Measurements from ENCODE around the gene CFAP299.
"Not testable (repeated sequence)": the region's sequence is repeated elsewhere in the genome, so short reads cannot be mapped to it uniquely, and the experiment has no call there.

The CFAP299 gene

DNA sequence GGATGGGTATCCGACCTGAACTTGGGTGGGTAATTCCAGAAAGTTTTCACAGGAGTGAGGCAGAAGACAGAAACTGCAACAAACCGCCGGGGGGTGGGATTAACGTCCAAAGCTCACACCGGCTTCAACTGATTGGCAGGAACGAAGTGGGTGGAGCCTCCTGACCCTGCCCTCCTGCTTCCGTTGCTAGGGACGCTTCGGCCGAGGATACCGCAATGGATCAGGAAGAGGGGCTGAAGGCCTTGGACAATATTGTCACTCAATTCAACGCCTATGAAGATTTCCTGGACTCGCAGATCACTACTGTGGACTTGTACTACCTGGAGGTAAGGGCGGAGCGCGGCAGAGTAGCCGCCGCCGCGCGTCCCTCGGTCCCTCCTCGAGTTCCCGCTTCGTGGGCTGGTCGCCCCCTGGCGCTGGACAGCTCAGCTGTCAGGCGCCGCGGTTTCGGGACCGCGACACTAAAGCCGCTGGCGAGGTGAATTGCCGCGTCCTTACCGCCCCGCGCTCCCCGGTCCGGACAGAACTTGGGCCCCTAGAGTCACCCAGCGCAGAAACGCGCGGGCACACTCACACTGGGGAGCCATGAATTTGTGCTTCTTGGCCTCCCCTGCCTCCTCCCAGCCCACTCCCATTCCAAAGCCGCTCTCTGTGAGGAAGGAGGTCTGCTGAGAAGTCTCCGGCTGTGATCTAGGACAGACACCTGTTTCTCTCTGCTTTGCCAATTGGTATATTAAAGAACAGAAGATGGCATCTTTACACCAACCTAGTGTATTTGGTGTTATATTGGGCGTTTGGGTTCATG lies at the start of gene CFAP299:
Gene CFAP299, plus strand, starts transcription at position 177 of the 805 bp plus-strand sequence.
- peak; percentile 64 for DNase-seq

DNA sequence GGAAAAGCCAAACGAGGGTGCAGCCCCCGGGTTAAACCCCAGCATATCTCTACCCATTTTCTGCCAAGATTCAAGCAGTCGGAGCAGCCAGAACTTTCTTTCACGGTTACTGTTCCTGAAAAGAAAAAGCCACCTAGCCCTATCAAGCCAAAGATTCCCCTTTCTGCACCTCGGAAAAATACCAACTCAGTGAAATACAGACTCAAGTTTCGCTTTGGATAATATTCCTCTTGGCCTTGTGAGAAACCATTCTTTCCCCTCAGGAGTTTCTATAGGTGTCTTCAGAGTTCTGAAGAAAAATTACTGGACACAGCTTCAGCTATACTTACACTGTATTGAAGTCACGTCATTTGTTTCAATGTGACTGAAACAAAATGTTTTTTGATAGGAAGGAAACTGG lies 49.1 kb upstream of the CFAP299 start:
- DNase-seq: no peak

DNA sequence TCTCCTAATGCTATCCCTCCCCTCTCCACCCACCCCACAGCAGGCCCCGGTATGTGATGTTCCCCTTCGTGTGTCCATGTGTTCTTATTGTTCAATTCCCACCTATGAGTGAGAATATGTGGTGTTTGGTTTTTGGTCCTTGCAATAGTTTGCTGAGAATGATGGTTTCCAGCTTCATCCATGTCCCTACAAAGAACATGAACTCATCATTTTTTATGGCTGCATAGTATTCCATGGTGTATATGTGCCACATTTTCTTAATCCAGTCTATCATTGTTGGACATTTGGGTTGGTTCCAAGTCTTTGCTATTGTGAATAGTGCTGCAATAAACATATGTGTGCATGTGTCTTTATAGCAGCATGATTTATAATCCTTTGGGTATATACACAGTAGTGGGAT lies 44.9 kb upstream of the CFAP299 start:
- DNase-seq: not testable (repeated sequence)

DNA sequence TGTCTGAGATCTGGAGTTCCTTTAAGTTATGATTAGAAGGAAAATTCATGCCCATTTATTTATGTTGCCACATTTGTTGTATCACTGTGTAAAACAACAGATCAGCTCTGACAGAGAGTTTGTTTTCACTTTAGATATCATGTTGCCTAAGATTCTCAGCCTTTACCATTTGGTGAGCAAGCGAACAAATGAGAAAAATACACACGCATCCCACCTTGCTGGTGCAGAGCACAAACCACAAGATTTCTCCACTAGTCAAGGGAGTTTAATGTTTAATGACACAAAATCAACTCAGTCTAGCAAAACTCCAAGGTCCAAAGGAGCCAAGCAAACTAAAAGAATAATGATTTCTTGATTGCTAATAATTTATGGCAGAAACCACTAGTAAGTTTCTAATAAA lies 41.3 kb upstream of the CFAP299 start:
- DNase-seq: no peak

DNA sequence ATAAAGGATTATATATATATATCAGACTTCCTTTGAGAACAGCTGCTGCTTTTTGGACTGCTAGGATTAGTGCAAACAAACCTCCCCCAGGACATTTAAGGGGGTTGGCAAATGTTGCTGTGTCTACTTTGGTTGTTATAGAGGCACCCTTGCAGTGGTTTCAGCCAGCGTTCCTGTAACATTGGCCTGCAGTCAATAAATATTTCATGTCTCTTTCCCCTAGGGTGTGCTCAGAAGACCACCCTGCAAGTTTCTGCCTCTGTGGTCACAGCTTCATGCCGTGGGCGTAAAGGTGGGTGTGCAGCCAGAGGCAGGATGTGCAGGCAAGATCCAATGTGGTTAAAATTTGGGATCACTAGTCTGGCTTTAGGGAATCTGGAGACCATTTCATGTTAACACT lies 40.2 kb upstream of the CFAP299 start:
- no peak for DNase-seq

DNA sequence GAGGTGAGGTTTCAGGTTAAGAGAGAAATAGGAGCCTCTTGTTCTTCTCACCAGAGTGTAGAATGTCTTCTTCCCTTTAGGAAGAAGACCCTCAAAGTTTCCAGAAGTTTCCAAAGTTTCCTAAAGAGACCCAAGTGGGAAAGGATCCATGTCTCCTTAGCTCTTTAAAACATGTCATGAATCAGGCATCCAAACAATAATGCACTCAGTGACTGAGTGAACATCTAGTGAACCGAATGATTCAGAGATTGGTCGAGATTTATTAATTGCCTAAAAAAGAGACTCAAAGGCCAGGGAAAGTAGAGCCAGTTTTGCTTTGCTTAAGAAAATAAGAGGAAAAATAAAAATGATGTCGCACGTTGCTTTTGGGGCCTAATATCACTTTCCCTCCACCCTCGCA lies 39.7 kb upstream of the CFAP299 start:
- DNase-seq: no peak

DNA sequence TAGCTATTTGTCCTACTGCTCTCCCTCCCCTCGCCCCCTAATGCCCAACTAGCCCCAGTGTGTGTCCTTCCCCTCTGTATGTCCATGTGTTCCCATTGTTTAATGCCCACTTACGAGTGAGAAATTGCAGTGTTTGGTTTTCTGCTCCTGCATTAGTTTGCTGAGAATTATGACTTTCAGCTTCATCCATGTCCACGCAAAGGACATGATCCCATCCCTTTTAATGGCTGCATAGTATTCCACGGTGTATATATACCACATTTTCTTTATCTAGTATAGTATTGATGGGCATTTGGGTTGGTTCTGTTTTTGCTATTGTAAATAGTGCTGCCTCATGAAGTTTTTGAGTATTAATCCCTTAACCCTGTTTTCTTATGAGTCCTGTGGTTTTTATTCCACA lies 33.6 kb upstream of the CFAP299 start:
- no peak for DNase-seq

DNA sequence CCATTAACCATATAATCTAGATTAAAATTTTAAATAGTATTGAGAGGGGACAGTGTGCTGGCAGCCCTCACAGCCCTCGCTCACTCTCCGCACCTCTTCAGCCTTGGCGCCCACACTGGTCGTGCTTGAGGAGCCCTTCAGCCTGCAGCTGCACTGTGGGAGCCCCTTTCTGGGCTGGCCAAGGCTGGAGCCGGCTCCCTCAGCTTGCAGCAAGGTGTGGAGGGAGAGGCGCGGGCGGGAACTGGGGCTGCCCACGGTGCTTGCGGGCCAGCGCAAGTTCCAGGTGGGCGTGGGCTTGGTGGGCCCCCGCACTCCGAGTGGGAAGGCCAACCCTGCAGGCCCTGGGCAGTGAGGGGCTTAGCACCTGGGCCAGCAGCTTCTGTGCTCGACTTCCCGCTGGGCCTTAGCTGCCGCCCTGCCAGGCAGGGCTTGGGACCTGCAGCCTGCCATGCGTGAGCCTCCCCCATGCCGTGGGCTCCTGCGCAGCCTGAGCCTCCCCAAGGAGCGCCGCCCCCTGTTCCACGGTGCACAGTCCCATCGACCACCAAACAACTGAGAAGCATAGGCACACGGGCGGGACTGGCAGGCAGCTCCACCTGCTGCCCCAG lies 32.8 kb upstream of the CFAP299 start:
- no peak for DNase-seq

DNA sequence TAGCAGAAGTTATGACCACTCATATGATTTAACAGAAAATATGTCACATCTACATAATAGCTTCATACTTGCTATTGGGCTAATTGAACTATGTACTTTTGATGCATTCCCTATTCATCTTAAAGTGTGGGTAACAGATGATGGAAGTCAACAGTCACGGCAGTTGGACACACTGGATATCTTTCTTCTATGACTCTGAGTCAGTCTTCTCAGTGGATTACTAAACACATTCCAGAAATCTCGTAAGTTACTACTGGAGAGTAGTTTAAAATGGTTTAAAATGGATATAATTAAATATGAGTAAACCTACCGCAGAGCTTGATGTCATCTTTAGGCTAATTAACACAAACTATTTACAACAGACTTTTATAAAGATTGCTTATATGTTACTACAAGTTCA lies 30.1 kb upstream of the CFAP299 start:
- no peak for DNase-seq

DNA sequence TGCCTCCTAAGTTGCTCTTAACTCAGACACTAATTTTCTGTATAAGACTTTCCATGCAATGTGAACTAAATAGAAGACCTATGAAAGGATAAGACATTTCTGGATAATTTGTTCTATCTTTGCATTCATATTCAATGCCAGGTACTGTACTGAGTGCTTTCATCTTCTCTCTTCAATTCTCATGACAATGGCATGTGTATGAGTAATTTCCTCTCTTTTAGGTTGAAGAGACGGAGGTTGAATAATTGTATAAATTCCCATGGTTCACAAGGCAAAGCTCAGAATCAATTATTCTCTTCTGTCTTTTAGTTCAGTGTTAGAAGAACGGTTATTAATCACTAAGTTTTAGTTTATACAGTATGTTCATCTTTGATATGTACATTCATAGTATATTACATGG lies 29.3 kb upstream of the CFAP299 start:
- DNase-seq: no peak

DNA sequence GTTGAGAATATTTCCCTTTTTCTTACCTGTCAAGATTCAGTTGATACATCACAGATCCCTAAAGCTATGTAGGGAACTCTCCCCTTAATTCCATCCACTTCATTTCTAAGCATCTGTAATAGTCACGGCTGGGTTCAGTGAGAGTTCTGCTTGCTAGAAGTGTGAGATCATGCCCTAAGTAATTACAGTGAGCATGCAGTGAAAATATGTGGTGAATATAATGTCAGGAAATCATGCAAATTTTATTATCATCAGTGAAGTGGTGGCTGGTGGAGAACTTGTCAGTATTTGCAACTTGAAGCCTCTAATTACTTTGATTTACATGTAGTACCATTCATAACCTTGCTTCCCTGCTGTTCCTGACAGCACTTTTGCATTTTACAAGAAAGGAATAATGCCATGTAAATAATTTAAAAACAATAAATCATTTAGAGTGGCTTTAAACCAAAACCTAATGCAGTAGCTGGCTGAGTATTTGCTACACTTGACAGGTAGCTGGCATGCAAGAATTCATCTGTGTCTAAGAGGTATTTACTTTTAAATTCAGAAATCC lies 28.3 kb upstream of the CFAP299 start:
- no peak for DNase-seq

DNA sequence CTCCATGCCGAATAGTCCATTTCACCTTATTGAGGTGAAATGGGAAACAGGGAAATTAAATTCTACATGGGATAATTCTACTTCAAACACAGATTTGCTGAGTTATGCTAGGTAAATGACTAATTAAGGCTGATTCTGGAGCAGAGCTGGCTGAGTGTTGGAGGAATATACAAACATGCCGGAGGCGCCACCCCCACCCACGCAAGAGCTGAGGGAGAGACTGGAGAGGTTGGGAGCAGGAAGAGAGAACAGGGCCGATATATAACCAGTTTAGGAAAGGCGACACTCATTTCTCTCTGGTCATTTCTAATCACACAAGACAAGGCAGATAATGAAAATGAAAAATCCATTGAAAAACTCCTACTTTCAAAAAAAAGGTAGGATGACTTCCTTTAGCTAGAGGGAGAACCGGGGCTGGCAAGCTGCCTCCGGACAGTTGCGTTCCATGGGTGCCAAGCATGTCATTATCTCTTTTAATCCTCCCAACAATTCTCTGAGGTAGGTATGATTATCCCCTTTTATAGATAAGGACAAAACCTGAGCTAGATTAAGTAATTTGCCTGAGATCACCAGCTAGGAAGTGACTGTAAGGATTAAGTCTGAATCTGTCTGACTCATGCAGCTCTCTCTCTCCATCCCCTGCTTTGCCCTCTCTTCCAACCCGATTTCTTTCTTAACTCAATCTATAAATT lies 27.6 kb upstream of the CFAP299 start:
- no peak for DNase-seq

DNA sequence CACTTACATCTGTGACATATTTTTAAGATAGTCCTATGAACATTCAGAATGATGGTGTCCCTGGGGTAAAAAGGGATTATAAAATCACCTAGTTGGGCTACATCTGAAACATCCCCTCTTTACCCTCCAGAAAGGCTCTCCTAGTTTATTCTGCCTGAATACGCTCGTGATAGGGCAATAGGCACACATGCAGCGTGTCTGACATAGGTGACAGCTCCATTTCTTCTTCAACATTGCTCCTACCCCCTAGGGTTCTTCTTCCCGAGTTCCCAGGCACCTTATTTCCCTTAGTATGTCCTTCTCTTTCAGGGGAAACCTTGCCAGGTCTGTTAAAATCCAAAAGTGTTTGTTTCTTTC lies 27.1 kb upstream of the CFAP299 start:
- no peak for DNase-seq

DNA sequence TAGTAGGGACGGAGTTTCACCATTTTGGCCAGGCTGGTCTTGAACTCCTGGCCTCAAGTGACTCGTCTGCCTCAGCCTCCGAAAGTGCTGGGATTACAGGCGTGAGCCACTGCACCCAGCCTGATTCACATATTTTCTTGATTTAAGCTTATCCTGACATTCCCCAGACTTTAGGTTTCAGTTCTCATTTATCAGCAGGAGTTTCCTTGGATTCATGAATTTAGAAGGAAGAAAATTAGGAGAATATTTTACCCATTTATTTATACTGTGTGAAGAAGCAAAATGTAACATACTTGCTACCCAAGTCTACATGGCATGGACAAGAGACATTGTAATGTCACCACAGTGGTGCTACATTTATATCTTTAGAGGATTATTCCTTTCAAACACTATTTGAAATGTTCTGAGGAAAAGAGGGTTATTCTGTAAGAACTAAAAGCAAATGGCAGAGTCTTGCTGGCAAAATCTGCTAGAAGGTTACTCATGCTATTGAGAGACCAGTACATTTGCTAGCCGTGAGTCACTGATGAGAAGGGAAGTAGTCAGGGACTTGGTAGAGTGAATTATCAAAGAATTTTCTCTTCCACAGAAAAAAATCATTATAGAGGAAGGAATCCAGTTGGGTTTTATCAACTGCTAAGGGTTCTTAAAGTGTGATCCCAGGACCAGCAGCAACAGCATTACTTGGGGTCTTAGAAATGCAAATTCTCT lies 26.1 kb upstream of the CFAP299 start:
- DNase-seq: no peak

DNA sequence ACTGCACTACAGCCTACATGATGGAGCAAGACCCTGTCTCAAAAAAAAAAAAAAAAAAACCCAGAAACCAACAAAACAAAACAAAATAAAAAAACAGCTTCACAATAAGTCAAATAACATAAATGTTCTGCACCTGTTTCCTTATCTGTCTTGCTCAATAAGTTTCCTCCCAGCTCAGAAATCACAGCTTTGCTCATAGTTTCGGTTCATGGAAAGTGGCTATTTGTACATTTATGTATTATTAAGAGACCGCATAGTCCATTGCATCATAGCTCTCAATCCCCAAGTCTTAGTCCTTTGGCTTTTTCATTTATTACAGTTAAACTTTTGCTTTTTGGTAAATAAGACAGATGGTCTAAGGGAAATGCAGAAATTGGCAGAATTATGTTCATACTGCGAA lies 24.4 kb upstream of the CFAP299 start:
- no peak for DNase-seq

DNA sequence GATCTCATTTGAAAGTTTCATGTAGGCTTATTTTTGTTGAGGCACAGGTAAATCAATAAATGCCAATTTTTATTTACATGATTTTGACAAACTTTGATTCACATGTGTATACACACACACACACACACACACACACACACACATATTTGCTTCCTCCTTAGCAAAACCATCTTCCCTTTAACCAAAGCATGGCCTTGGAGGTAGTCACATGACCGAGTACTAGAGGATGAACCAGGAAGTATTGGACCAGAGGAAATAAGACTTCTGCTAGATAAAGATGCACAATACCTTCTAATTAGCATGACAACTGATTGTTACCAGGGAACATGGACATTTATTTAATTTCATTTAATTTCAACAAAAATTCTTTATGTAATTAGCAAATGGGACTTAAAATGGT lies 23.4 kb upstream of the CFAP299 start:
- no peak for DNase-seq

DNA sequence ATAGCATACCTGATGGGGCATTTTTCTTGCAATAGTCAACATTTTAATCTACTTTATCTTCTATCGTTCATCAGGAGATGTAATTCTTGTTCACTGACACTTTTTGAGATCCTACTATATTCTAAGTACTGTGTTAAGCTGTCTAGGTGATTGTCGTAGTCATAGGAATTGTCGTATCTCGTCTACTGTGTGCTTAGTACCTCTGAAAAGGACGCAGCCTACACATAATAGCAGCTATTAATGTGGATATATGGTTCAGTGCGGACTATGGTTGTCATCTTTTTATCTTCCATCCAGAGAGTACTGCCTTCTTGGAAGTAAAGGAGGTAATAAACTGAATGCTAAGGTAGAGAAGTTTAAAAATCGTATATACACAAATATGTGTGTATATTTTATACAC lies 21.9 kb upstream of the CFAP299 start:
- no peak for DNase-seq

DNA sequence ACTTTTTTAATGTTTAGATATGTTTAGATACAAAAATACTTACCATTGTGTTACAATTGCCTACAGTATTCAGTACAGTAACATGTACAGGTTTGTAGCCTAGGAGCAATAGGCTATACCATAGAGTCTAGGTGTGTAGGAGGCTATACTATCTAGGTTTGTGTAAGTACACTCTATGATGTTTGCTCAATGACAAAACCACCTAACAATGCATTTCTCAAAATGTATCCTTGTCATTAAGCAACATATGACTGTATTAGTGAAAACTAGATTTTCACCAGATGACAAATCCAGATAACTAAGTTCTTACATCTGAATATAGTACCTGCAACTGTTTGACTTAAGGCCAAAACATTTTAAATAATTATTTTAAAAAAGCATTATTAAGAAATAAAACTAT lies 19.7 kb upstream of the CFAP299 start:
- DNase-seq: not testable (repeated sequence)

DNA sequence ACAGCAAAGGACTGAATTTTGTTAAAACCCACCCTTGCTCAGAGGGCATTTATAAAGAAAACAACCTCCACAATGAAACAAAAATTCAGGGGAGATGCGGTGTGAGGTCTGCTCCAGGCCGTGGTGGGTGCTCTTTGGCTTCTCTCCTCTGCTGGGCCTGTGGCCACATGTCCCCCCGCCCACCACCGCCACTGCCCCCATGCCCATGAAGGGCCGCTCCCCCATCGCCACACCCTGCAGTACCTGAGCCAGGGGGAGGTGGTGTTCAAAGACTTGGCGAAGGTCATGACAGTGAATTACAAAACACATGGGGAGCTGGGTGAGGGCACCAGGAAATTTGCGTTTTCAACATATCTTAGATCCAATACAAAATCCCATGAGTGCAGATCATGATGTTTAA lies 14.2 kb upstream of the CFAP299 start:
- DNase-seq: no peak

DNA sequence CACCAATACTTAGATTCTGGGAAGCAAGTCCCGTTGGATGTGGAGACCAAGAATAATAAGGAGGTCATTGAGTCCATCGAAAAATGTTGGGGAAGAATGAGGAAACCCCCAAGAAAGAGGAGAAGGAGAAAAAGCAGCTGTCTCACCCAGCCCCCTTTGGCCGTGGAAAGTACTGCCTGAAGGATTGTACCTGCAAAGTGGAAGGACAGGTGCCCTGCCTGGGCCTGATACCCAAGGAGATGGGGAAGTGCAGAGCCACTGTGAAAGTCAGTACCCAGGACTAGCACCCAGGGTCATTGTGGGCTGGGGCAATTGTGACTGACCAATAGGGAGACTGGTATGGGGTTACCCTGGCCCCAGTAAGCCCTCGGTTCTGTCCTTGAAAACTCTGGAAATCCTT lies 13.8 kb upstream of the CFAP299 start:
- DNase-seq: no peak

DNA sequence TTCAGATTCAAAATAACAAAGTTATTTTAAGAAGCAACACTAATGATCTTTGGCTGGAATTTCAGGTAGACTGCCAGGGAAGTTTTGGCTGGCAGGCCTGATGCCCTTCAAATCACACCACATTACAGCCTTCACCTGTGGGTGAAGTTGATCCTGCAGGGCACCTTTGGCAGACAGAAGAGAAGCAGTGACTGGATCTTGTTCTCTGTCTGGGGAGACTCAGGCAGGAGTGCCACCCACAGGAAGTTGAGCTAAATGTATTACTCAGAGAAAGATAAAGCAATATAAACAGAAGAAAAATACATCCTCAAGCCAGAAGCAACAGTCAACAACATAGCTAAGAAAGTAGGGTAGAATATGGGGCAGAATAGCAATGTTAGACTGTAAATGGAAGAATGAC lies 12.8 kb upstream of the CFAP299 start:
- no peak for DNase-seq

DNA sequence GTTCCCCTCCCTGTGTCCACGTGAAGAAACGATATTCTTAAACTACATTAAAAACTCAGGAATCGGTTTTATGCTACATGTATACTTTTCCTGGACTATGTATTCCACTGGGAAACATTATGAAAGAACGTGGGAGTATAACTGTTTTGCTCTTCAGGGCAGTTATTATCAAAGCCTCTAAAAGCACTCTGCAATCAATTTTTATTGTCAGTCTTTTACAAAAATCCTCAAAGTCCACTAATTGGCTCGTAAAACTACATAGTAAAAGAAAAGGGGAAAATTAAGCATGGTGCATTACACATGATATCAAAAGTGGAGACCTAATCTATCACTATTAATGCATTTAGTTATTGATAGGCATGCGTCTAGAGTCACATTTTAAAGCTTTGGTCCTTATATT lies 11.4 kb upstream of the CFAP299 start:
- DNase-seq: no peak

DNA sequence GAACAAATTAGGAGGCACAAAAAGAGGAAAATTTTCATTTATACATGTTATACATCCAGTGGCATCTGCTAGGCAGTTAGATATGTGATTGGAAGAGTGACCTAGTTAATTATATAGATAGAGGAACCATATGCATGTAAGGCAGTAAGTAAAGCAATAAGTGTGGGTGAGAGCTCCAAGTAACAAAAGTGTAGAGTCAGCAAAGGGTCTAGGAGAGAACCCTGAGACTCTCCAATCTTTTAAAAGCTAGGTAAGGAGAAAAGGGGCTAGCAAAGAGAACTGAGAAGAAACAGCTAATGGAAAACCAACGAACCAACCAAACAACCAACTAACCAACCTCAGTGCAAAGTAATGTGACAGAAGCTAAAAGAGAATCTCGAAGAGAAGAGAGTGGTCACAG lies 3.8 kb upstream of the CFAP299 start:
- DNase-seq: no peak

Measured in activated naive CD4-positive, alpha-beta T cell treated with anti-CD3 and anti-CD28 coated beads, Interleukin-2, amount 50 U/mL, for 16 hours (primary cell).